Left renal cortex interstitium (tissue), 4 donors: ENCODE results near the gene TAPT1. TPM values are rescaled to one million over a fixed set of nuclear protein-coding genes. Genes with fewer than 3 reads are reported as not detected.
"Not testable (repeated sequence)": the region's sequence is repeated elsewhere in the genome, so short reads cannot be mapped to it uniquely, and the experiment has no call there.

Experiments
- DNase-seq, 4 donors: peaks; one replicate each; pipeline ENCODE4 v3.0.0-alpha.2; 2013; ENCODE audit warnings: low read depth in 4 of 4, low spot score in 2 of 4, missing footprints in 1 of 4
- polyA plus RNA-seq, 4 donors: library from polyadenylated mRNA; unstranded; fragments of 120-200 nt; gene quantifications; one replicate each; pipeline ENCODE4 v1.2.1, GENCODE V29; 2013; ENCODE audit not compliant: insufficient read length in 4 of 4

Gene TAPT1
- polyA plus RNA-seq, result 10 to 100 TPM; 31.6 to 50.4 (median 39.4) TPM

GRCh38 chr4:16225863-16226815 lies at the start of gene TAPT1:
TAPT1 (minus strand) TSS chr4:16226471; CDS start chr4:16226457, 14 bp downstream.
- no peak for DNase-seq

- DNase-seq, result no peak
Observed at GRCh38 chr4:16271411-16271810, 45.1 kb upstream of the TAPT1 start.

GRCh38 chr4:16270454-16271328 lies 44.4 kb upstream of the TAPT1 start:
- DNase-seq, result no peak

GRCh38 chr4:16269742-16270453 lies 43.6 kb upstream of the TAPT1 start:
- not testable (repeated sequence) for DNase-seq

- no peak for DNase-seq
Observed at GRCh38 chr4:16269240-16269639, 43.0 kb upstream of the TAPT1 start.

- DNase-seq, result no peak
Observed at GRCh38 chr4:16268290-16268689, 42.0 kb upstream of the TAPT1 start.

GRCh38 chr4:16267639-16268038 lies 41.4 kb upstream of the TAPT1 start:
- DNase-seq, result no peak

GRCh38 chr4:16265820-16266219 lies 39.5 kb upstream of the TAPT1 start:
- no peak for DNase-seq

- DNase-seq, result peak in 3 of 4 donors; percentile 3 to 24 (median 19)
Observed at GRCh38 chr4:16264798-16265197, 38.5 kb upstream of the TAPT1 start.

GRCh38 chr4:16263056-16263455 lies 36.8 kb upstream of the TAPT1 start:
- DNase-seq, result no peak

GRCh38 chr4:16262188-16262587 lies 35.9 kb upstream of the TAPT1 start:
- no peak for DNase-seq

GRCh38 chr4:16261313-16261878 lies 35.1 kb upstream of the TAPT1 start:
- DNase-seq, result no peak

- DNase-seq, result no peak
Observed at GRCh38 chr4:16259889-16260246, 33.6 kb upstream of the TAPT1 start.

- no peak for DNase-seq
Observed at GRCh38 chr4:16259241-16259888, 33.1 kb upstream of the TAPT1 start.

GRCh38 chr4:16257611-16258010 lies 31.3 kb upstream of the TAPT1 start:
- no peak for DNase-seq

GRCh38 chr4:16256343-16256742 lies 30.1 kb upstream of the TAPT1 start:
- no peak for DNase-seq

GRCh38 chr4:16255730-16256129 lies 29.5 kb upstream of the TAPT1 start:
- DNase-seq, result no peak

GRCh38 chr4:16253127-16253960 lies 27.1 kb upstream of the TAPT1 start:
- DNase-seq, result no peak
